Measurements from ENCODE around the gene MOB3B.

MOB3B gene

DNA sequence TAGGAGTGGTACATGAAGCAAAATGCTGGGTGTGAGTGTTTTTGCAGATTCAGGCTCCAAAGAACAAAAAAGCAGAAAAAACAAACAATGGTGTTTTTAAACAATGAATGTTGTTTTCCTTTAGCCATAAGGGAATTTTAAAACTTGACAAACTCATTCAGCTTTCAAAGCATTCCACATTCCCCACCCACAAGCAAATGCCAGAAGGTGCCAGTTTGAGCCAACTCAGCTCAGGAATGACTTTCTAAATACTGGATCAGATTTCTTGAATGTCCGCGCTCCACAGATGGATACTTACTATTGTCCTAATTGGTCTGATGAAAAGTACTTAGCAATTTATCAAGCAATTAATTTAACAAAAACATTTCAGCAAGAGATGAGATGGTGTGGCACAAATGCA is 12.9 kb upstream of the MOB3B start:
- DNase-seq (ENCODE audit: low read depth in 2 of 3, low spot score in 2 of 3): no peak

GRCh38 chr9:27541740-27542139 is 12.1 kb upstream of the MOB3B start:
- DNase-seq (ENCODE audit: low read depth in 2 of 3, low spot score in 2 of 3): no peak

GRCh38 chr9:27540502-27540901 is 10.9 kb upstream of the MOB3B start:
- DNase-seq (ENCODE audit: low read depth in 2 of 3, low spot score in 2 of 3): no peak

- DNase-seq (ENCODE audit: low read depth in 2 of 3, low spot score in 2 of 3): no peak
Measured at GRCh38 chr9:27539479-27540441, 10.1 kb upstream of the MOB3B start.

GRCh38 chr9:27538647-27539046 is 9.0 kb upstream of the MOB3B start:
- DNase-seq (ENCODE audit: low read depth in 2 of 3, low spot score in 2 of 3): no peak

- no peak for DNase-seq (ENCODE audit: low read depth in 2 of 3, low spot score in 2 of 3)
Measured at GRCh38 chr9:27537756-27538155, 8.1 kb upstream of the MOB3B start.

GRCh38 chr9:27537027-27537435 is 7.4 kb upstream of the MOB3B start:
- no peak for DNase-seq (ENCODE audit: low read depth in 2 of 3, low spot score in 2 of 3)

DNA sequence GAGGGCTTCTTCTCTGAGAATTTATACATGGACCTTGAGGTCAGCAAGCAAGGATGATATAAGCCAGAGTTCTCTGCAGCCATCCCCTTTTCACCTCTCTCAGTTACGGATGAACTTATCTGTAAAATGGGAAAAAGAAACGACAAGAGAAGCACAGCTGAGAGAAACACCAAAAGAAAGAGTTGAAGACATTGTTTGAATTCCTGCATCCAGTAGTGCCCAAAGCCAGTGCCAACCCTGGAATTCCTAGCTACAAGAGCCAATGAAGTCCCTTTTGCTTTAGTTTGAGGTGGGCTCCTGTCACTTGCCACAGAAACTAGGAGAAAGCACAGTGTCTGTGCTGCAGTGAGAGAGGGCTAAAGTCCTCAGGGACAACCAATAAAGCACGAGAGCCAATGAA is 6.6 kb upstream of the MOB3B start:
- no peak for DNase-seq (ENCODE audit: low read depth in 2 of 3, low spot score in 2 of 3)

GRCh38 chr9:27535701-27536118 is 6.1 kb upstream of the MOB3B start:
- no peak for DNase-seq (ENCODE audit: low read depth in 2 of 3, low spot score in 2 of 3)

DNA sequence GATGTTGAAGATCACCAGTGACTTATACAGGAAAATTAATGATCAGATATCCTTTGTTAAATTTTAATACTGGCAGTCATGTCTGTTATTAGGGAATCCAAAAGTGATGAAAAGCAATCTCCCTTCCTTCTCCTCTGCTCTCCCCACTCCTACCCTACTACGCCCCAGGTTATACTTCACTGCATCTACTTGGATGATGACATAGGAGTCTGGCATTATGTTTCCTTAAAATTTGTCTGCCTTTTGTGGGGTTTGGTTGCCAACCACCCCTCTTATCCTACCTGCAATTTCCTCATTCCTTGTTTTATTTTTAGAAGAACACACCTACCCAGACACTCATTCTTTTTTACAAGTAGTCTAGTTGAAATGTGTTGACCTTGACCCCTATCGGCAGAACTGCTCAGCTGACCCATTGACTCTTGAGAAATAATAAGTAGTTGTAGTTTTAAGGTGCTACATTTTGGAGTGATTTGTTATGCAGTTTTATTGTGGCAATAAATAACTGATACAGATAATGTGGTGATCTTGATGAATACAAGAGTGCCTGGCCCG is 5.1 kb upstream of the MOB3B start:
- DNase-seq (ENCODE audit: low read depth in 2 of 3, low spot score in 2 of 3): no peak

DNA sequence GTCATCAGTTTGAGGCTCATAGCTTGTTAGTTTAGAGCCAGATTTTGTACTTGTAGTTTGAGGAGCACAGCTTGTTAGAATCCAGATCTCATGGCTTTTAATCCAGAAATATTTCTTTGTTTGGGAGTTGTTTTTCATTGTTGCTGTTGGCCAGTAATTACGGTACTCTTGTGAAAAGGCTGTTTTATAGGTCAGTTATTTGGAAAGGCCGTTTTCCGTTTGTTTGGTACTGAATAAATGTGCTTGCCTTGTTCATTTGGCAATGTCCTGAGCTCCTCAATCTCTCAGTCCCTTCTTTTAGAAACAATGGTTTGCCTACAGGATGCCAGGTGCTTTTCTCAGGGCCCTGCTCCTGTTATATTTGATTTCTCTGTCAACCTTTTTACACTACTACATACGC is 4.5 kb upstream of the MOB3B start:
- no peak for DNase-seq (ENCODE audit: low read depth in 2 of 3, low spot score in 2 of 3)

DNA sequence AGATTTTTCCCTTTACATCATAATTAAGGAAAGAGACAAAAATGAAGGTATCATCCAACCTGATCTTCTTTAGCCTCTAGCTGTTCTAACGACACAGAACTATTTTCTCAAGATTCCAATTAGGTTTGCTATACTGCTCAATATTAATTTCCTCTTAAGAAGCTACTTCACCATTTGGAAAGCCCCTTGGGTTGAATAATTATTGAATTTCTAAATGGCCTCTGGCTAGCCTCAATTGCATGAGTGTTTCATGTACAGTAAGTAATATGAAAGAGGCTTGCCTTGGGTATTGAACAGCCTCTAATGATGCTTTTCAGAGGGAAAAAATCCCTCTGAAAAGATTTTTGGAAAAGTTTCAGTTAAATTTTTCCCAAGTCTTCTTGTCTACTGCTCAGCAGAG is 3.7 kb upstream of the MOB3B start:
- no peak for DNase-seq (ENCODE audit: low read depth in 2 of 3, low spot score in 2 of 3)

DNA sequence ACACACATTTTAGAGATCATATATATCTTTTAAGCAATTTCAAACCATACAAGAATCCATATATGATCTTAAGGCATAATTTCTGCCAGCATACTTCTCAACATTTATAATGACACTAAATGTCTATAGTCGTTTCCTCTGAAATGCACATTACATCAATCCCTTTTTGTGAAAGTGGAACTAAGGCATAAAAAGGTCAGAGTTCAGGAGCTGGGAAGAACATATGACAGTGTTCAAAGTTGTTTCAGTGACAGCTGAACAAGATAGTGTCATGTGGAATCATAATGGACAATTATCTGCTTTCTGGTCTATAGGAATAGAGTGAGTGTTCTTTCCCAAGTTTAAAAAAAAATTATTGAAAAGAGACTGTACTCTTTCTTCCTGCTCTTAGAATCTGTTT is 2.4 kb upstream of the MOB3B start:
- no peak for DNase-seq (ENCODE audit: low read depth in 2 of 3, low spot score in 2 of 3)

DNA sequence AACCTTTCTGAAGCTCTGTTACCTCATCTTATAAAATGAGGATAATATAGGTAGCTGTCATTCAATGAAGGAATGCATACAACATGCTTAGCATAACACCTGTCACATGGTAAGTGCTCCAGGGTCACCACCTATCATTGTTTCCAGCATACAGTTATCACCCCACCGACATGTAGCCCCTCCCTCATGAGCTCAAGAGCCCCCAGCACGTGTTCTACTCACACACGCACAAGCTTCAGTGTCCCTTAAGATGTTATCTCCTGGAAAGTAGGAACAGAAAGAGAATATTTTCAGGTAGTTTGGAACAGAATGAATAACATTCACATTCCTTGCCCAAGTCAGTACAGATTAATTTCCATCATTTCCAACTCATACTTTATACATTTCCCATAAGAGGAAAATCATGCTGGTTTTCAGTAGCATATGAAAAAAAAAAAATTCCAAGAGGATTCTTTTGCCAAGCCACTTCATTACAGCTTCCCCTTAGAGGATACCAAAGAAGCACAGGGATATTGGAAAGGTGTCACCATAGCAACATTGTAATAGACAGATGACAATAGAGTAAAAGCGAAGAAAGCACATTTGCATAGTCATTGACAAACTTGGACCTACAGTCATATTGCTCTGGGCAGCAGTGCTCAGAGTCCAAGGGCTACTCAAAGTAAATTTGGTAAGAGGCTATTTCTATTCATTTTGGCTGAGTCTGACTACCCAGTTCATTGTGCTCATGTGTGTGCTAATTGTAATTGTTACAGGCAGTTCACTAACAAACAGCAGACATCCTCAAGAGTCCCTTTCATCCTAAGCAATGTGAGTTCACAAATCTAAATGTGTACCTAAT is 1.5 kb upstream of the MOB3B start:
- no peak for DNase-seq (ENCODE audit: low read depth in 2 of 3, low spot score in 2 of 3)

DNA sequence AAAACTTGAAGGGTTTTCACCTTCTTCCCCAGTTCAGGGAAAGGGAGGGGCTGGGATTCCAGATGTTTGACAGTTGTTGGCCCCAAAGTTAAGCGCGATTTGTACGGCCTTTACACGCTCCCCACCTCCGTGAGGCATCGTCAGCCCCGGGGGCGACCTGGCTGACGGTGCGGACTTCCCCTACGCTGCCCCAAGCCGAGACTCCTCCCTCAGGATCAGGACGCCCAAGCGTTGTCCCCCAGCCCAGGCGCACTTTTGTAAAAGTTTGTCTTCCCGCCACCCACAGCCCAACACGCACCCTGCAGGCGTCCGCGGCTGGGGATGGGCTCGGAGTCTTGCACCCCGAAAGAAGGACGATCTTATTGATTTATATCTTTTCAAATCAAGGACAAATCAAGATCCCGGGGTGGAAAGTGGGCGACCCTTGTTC is 713 bp downstream of the MOB3B start:
- DNase-seq (ENCODE audit: low read depth in 2 of 3, low spot score in 2 of 3): peak; percentile 27 to 31 (median 30)

DNA sequence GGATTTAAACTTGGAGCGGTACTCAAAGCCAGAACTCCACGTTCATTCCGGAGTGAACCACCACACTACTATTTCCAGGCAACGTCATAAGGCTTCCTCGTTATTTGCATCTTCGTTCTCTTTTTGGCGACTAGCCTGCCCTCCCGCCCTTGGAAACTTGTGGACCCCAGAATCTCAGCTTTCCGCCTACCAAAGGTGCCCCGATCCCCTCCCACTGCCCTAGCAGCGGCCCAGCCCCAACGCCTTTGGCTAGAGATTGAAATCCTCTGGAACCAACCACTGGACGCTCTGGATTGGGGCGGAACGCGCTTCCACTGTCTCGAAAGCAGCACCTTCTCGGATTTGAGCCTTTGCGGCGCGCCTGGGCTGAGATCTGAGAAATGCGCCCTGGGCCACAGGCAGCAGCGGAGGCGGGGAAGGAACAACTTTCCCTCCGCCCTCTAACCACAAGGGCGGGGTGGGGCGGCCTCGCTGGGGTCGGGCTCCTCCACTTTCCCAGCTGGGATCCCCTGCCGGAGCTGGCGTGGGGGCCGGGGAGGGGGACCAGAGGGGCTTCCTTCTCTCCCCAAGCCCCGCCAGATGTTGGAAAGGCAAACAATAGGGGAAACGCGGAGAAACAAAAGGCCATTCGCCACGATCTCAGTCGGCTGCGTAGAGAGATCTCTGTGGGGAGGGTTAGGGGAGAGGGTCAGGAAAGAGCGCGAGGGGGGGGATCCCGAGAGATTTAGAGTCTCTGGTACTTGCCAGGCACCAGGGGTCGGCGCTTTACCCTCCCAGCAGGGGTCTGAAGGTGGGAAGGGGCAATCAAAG is 1.3 kb downstream of the MOB3B start:
- peak in 2 of 3 experiments; percentile 32 to 39 for DNase-seq (ENCODE audit: low read depth in 2 of 3, low spot score in 2 of 3)

DNA sequence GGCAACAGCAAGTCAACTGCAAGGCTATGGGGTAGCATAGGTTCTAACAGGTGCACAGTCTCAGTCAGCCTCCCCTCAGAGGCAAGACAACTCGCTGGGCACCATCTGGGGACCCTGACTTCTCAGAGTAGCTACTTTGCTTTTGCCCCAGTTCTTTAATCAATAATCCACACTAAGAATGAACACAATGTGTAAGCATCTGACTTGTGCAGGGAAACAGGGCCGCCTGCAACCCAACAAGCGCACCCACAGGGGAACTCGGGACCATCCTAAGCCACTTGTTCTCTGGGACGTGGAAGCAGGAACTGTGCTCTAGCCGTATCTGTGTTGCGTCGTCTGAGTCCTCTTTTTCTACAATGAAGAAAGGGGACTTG is 1.9 kb downstream of the MOB3B start:
- DNase-seq (ENCODE audit: low read depth in 2 of 3, low spot score in 2 of 3): no peak

- DNase-seq (ENCODE audit: low read depth in 2 of 3, low spot score in 2 of 3): no peak
Measured at GRCh38 chr9:27524236-27524635, 5.4 kb downstream of the MOB3B start, which contains the start of gene IFNK. Gene IFNK, plus strand, starts transcription at chr9:27524290. Its CDS starts 47 bp downstream, at chr9:27524337.

- no peak for DNase-seq (ENCODE audit: low read depth in 2 of 3, low spot score in 2 of 3)
Measured at GRCh38 chr9:27523141-27523540, 6.5 kb downstream of the MOB3B start.

- DNase-seq (ENCODE audit: low read depth in 2 of 3, low spot score in 2 of 3): no peak
Measured at GRCh38 chr9:27520986-27521385, 8.6 kb downstream of the MOB3B start.
